Gastroesophageal sphincter (tissue), 4 donors: ENCODE data around the gene CNTNAP5. TPM values are rescaled to one million over a fixed set of nuclear protein-coding genes. Genes with fewer than 3 reads are reported as not detected.

Experiments
- ATAC-seq: fragments of 150-250 bp; one replicate; pipeline ENCODE4 v1.9.1; 2016; ENCODE audit warnings: mild to moderate bottlenecking, moderate library complexity
- H3K27ac ChIP-seq, 4 donors: fragments of 200-600 bp; sonication (generic) in 3 of 4; 1 replicate in 3 of 4; 2 replicates in 1 of 4; pipeline ENCODE4 v1.5.1; 2016 to 2019
- H3K27me3 ChIP-seq: fragments of 200-600 bp; sonication (generic); one replicate; pipeline ENCODE4 v1.5.1; 2019
- H3K36me3 ChIP-seq, 2 donors: fragments of 200-600 bp; sonication (generic); one replicate each; pipeline ENCODE4 v1.5.1; 2019; ENCODE audit warnings: control low read depth in 1 of 2
- H3K4me1 ChIP-seq, 3 donors: fragments of 200-600 bp; sonication (generic); 1 replicate in 2 of 3; 2 replicates in 1 of 3; pipeline ENCODE4 v1.5.1; 2016 to 2019; ENCODE audit warnings: control low read depth in 2 of 3
- H3K4me3 ChIP-seq, 2 donors: fragments of 200-600 bp; sonication (generic); one replicate each; pipeline ENCODE4 v1.5.1; 2019; ENCODE audit warnings: mild to moderate bottlenecking in 1 of 2, moderate library complexity in 1 of 2
- H3K9me3 ChIP-seq, 3 donors: fragments of 200-600 bp; sonication (generic); one replicate each; pipeline ENCODE4 v1.5.1; 2017 to 2019; ENCODE audit warnings: control low read depth in 2 of 3
- CTCF ChIP-seq, 4 experiments: fragments of 200-600 bp in 2 of 4; fragments of 450-650 bp in 2 of 4; sonication (generic) in 1 of 4; IDR thresholded peaks; one replicate each; pipeline ENCODE4 v1.5.1; 2017 to 2019; ENCODE audit warnings: antibody characterized with exemption in 4 of 4, mild to moderate bottlenecking in 2 of 4, moderate library complexity in 2 of 4
- EP300 ChIP-seq: sonication (generic); formaldehyde crosslinking; IDR thresholded peaks from one replicate; pipeline ENCODE4 v1.6.1; 2017; ENCODE audit warnings: antibody characterized with exemption, mild to moderate bottlenecking
- POLR2A ChIP-seq, 2 donors: fragments of 450-650 bp; IDR thresholded peaks; one replicate each; pipeline ENCODE4 v1.6.1; 2017; ENCODE audit warnings: antibody characterized with exemption in 2 of 2, mild to moderate bottlenecking in 2 of 2, moderate library complexity in 1 of 2
- POLR2AphosphoS5 ChIP-seq: sonication (generic); formaldehyde crosslinking; IDR thresholded peaks from one replicate; pipeline ENCODE4 v1.6.1; 2017; ENCODE audit warnings: antibody characterized with exemption
- WGBS, 2 donors: methylation state at CpG; one replicate each; pipeline ENCODE4 v1.1.5; 2018; ENCODE audit warnings: low coverage in 1 of 2; 5-methylcytosine and 5-hydroxymethylcytosine counted together
- total RNA-seq, 4 donors: library from RNA; depleted of rRNA; stranded (reverse); fragments of >200 nt; gene quantifications; one replicate each; pipeline ENCODE4 v1.1.0, GENCODE V29; 2016

Gene CNTNAP5
- total RNA-seq, 4 donors from 2014 or later = 3.2 TPM; not detected in 3

GRCh38 chr2:124333784-124334183 lies 308.7 kb downstream of the CNTNAP5 start:
- ATAC-seq = no peak
- no peaks in the 10 kb centered on the region for H3K9me3 ChIP-seq
- H3K4me3 ChIP-seq = no peak overlapping the region
- no peaks in the 10 kb centered on the region for H3K36me3 ChIP-seq
- H3K27me3 ChIP-seq = no peaks in the 10 kb centered on the region
- WGBS, 2 donors = 91 to 93% methylated on average over 2 to 3 of the region's 4 CpGs
- H3K4me1 ChIP-seq = no peaks in the 10 kb centered on the region
- no peak overlapping the region for H3K27ac ChIP-seq
- TF ChIP-seq CTCF (IDR thresholded peaks at IDR 0.05) (no peak), POLR2A (IDR thresholded peaks at IDR 0.05) (no peak), EP300 (no peak), POLR2AphosphoS5 (no peak)

GRCh38 chr2:124335058-124335457 lies 310.0 kb downstream of the CNTNAP5 start:
- no peak overlapping the region for H3K27ac ChIP-seq
- 79 to 100% methylated on average over 2 of the region's 2 CpGs for WGBS, 2 donors
- no peaks in the 10 kb centered on the region for H3K9me3 ChIP-seq
- H3K36me3 ChIP-seq = no peaks in the 10 kb centered on the region
- no peaks in the 10 kb centered on the region for H3K27me3 ChIP-seq
- ATAC-seq = no peak
- H3K4me1 ChIP-seq = no peaks in the 10 kb centered on the region
- TF ChIP-seq EP300 = no peak
- no peak for TF ChIP-seq POLR2AphosphoS5
- TF ChIP-seq POLR2A (IDR thresholded peaks at IDR 0.05) = no peak
- TF ChIP-seq CTCF (IDR thresholded peaks at IDR 0.05) = no peak
- no peak overlapping the region for H3K4me3 ChIP-seq

GRCh38 chr2:124339709-124340108 lies 314.6 kb downstream of the CNTNAP5 start:
- WGBS, 2 donors = 72 to 100% methylated on average over 2 of the region's 2 CpGs
- H3K27me3 ChIP-seq = no peaks in the 10 kb centered on the region
- no peak for ATAC-seq

GRCh38 chr2:124343827-124344498 lies 318.9 kb downstream of the CNTNAP5 start:
- no peaks in the 10 kb centered on the region for H3K36me3 ChIP-seq
- H3K27ac ChIP-seq = no peak overlapping the region
- no peak overlapping the region for H3K4me3 ChIP-seq
- ATAC-seq = no peak
- no peaks in the 10 kb centered on the region for H3K4me1 ChIP-seq
- TF ChIP-seq POLR2A (IDR thresholded peaks at IDR 0.05) = no peak
- TF ChIP-seq POLR2AphosphoS5 = no peak
- no peak for TF ChIP-seq CTCF (IDR thresholded peaks at IDR 0.05)
- TF ChIP-seq EP300 = no peak
- no peaks in the 10 kb centered on the region for H3K9me3 ChIP-seq
- no peaks in the 10 kb centered on the region for H3K27me3 ChIP-seq
- WGBS, 2 donors = 83% methylated on average over 2 to 4 of the region's 4 CpGs

More at GRCh38 chr2:124339709-124340108, 314.6 kb downstream of the CNTNAP5 start:
- H3K4me1 ChIP-seq = no peaks in the 10 kb centered on the region
- no peaks in the 10 kb centered on the region for H3K36me3 ChIP-seq
- no peak overlapping the region for H3K27ac ChIP-seq
- no peaks in the 10 kb centered on the region for H3K9me3 ChIP-seq
- TF ChIP-seq POLR2A (IDR thresholded peaks at IDR 0.05) (no peak), EP300 (no peak), POLR2AphosphoS5 (no peak), CTCF (IDR thresholded peaks at IDR 0.05) (no peak)
- no peak overlapping the region for H3K4me3 ChIP-seq

- no peak for ATAC-seq
- WGBS, 2 donors = 74 to 76% methylated on average over 5 to 7 of the region's 7 CpGs
These were observed 322.1 kb downstream of the CNTNAP5 start for GRCh38 chr2:124347209-124347608.

More at GRCh38 chr2:124347209-124347608, 322.1 kb downstream of the CNTNAP5 start:
- no peaks in the 10 kb centered on the region for H3K4me1 ChIP-seq
- no peak overlapping the region for H3K27ac ChIP-seq
- no peak overlapping the region for H3K4me3 ChIP-seq
- H3K36me3 ChIP-seq = no peaks in the 10 kb centered on the region
- no peaks in the 10 kb centered on the region for H3K27me3 ChIP-seq
- no peaks in the 10 kb centered on the region for H3K9me3 ChIP-seq
- TF ChIP-seq POLR2AphosphoS5 (no peak), EP300 (no peak), CTCF (IDR thresholded peaks at IDR 0.05) (no peak), POLR2A (IDR thresholded peaks at IDR 0.05) (no peak)
